HFF-Myc (cell line): ENCODE data around the gene CNBD2.
"Not testable (repeated sequence)": the region's sequence is repeated elsewhere in the genome, so short reads cannot be mapped to it uniquely, and the experiment has no call there.

ENCODE experiments used
- DNase-seq: peaks from one replicate; pipeline ENCODE4 v3.0.0-alpha.2; 2011; ENCODE audit warnings: low read depth; ENCODE audit errors: extremely low read depth
- H3K4me3 ChIP-seq: replicated peaks from 2 replicates; pipeline ENCODE4 v1.5.1; 2011; ENCODE audit warnings: low read depth, mild to moderate bottlenecking, control low read depth, low read length
- TF ChIP-seq, protein P1 (sequence below): IDR thresholded peaks from 2 replicates; pipeline ENCODE4 v1.5.1; 2012; ENCODE audit warnings: mild to moderate bottlenecking, low read depth, low read length, control low read depth; ENCODE audit errors: missing control alignments

Gene CNBD2

DNA sequence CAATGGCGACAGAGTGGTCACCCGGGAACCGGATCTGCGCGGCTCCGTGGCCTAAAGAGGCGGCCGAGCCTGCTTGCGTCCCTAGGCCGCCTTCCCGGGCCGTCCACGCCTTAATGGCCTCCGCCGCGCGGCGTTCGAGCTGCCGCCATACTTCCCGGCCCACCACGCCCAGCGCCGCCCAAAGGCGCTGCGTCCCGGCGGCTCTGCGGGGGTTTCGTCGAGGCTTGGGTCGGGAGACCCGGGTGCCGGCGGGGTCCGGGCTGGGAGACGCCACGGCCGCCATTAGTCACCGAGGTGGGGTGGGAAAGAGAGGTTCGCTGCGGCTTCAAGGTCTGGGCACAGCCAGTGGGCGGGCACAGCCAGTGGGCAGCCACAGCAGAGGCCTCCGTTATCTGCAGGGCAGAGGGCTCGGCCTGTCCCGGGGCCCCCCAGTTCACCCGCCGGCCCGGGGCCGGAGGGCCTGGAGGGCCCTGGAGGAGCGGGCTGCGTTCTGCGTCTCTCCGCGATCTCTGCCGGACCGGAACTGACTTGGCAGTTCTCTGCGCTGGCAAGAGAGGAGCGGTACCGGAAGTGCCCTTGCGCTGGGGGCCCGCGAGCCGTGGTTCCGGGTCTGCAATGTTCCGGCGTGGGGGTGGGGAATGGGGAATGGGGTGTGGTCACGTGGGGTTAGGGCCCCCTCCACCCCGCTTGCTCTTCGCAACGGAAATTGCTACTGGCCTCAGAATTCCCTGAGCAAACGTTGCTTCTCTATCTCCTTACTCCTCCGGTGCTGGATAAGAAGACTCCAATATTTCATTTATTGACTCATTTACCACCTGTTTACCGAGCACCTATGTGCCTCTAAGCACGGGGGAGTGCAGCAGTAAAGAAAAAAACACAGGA, 82.3 kb downstream of the CNBD2 start:
- TF ChIP-seq, protein P1, sequence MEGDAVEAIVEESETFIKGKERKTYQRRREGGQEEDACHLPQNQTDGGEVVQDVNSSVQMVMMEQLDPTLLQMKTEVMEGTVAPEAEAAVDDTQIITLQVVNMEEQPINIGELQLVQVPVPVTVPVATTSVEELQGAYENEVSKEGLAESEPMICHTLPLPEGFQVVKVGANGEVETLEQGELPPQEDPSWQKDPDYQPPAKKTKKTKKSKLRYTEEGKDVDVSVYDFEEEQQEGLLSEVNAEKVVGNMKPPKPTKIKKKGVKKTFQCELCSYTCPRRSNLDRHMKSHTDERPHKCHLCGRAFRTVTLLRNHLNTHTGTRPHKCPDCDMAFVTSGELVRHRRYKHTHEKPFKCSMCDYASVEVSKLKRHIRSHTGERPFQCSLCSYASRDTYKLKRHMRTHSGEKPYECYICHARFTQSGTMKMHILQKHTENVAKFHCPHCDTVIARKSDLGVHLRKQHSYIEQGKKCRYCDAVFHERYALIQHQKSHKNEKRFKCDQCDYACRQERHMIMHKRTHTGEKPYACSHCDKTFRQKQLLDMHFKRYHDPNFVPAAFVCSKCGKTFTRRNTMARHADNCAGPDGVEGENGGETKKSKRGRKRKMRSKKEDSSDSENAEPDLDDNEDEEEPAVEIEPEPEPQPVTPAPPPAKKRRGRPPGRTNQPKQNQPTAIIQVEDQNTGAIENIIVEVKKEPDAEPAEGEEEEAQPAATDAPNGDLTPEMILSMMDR = no peak
- peak overlapping the region; percentile 85 for H3K4me3 ChIP-seq
- peak; percentile 43 for DNase-seq

DNA sequence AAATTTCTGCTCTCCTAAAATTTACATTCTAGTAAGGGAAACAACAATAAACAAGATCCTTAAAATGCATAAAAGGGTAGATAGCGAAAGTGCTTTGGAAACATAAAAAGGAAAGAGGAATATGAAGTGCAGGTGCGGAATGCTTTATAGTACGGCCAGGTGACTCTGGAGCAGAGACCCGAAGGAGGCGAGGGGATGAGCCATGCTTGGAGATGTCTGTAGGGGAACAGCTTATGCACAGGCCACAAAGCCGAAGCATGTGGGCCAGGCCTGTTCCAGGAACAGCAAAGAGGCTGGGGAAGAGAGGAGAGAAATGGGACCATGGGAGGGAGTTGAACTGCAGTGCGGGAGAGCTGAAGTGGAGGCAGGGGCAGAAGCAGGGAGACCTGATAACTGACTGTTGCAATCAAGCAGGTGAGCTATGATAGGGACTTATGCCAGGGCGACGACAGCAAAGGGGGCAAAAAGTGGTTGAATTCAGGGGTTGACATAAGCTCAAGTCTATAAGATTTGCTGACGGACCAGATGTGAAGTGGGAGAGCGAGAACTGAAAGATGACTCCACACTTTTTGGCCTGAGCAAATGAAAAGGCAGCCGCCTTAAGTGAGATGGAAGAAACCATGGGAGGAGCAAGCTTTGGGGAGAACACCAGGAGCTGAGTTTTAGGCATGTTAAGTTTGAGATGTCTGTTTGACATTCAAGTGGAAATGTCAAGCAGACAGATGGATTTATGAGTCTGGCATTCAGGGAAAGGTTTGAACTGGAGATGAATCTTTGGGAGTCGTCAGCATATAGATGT, 83.1 kb downstream of the CNBD2 start:
- DNase-seq = no peak
- peak overlapping the region; percentile 85 for H3K4me3 ChIP-seq
- TF ChIP-seq, protein P1 = no peak

DNA sequence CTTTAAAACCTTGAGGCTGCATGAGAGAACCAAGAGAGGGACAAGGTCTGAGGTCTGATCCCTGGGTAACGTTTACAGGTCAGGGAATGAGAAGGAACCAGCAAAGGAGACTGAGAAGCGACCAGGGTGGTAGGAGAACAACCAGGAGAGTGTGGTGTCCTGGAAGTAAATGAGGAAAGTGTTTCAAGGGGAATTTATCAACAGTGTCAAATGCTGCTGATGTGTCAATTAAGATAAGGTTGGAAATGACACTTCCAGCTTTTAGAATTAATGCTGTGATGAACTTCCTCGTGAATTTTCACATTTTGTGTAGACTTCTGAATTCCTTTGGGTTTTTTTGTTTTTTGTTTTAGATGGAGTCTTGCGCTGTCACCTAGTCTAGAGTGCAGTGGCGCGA, 83.7 kb downstream of the CNBD2 start:
- DNase-seq = no peak
- H3K4me3 ChIP-seq = no peak overlapping the region
- TF ChIP-seq, protein P1 = no peak

DNA sequence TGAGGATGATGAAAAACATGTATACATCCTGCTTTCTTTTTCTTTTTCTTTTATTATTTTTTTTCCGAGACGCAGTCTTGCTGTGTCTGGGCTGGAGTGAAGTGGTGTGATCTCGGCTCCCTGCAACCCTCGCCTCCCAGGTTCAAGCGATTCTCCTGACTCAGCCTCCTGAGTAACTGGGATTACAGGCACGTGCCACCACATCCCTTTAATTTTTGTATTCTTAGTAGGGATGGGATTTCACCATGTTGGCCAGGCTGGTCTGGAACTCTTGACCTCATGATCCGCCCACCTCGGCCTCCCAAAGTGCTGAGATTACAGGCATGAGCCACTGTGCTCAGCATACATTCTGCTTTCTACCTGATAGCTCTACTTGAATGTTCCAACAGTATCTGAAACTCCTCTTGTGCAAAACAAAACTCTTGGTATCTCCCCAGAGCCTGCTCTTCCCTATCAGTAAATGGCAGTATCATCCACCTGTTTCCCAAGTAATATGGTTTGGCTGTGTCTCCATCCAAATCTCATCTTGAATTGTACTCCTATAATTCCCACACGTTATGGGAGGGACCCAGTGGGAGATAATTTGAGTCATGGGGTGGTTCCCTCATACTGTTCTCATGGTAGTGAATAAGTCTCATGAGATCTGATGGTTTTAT, 85.6 kb downstream of the CNBD2 start:
- not testable (repeated sequence) for H3K4me3 ChIP-seq, DNase-seq

DNA sequence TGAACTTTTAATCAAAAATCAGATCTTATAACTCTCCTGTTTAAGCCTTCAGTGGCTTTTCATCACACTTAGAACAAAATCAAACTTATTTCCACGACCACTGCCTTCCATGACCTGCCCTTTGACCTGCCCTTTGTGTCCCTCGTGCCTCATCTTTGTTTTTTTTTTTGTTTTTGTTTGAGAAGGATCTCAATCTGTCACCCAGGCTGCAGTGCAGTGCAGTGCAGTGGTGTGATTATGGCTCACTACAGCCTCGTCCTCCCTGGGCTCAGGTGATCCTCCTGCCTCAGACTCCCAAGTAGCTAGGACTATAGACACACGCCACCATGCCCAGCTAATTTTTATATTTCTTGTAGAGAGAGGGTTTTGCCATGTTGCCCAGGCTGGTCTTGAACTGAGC, 86.8 kb downstream of the CNBD2 start:
- DNase-seq = no peak
- TF ChIP-seq, protein P1 = no peak
- no peak overlapping the region for H3K4me3 ChIP-seq

DNA sequence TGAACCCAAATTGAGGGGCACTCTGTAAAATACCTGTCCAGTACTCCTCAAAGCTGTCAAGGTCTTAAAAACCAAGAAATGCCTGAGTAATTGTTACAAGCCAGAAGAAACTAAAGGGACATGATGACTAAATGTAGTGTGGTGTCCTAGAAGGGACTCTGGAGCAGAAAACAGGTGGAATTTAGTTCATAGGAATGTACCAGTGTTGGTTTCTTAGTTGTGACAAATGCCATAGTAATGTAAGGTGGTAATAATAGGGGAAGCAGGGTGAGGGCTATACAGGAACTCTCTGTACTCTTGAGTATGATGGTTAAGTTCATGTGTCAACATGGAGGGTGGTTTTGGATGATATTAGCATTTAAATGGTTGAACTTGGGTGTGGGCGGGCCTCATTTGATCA, 92.3 kb downstream of the CNBD2 start:
- TF ChIP-seq, protein P1 = no peak
- DNase-seq = no peak
- H3K4me3 ChIP-seq = no peak overlapping the region

DNA sequence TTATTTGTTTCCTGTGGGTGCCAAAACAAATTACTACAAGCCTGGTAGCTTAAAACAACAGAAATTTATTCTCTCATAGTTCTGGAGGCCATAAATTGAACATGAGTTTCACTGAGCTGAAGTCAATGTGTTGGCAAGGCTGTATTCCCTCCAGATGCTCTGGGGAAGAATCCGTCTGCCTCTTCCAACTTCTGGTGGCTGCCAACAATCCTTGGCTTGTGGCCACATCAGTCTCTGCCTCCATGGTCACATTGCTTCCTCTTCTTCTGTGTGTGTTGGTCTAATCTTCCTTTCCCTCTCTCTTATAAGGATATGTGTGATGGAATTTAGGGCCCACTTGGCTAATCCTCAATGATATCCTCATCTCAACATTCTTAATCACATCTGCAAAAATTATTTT, 93.4 kb downstream of the CNBD2 start:
- DNase-seq = no peak
- no peak overlapping the region for H3K4me3 ChIP-seq
- TF ChIP-seq, protein P1 = no peak
